Activated CD8-positive, alpha-beta T cell treated with anti-CD3 and anti-CD28 coated beads, Interleukin-2, amount 10 ng/mL, durations not matched to agents 7 days and 5 days (primary cell): Measurements from ENCODE around the gene GABPA. TPM values are rescaled to one million over a fixed set of nuclear protein-coding genes. Genes with fewer than 3 reads are reported as not detected.
"Not testable (repeated sequence)": the region's sequence is repeated elsewhere in the genome, so short reads cannot be mapped to it uniquely, and the experiment has no call there.

Experiments used
- ATAC-seq: fragments of 150-1000 bp; cut with Tn5 transposase; one replicate; pipeline ENCODE4 v1.10.0; 2021; ENCODE audit warnings: moderate library complexity
- CTCF ChIA-PET: fragments of 350-600 bp; sonication (Branson Sonifier 250); formaldehyde crosslinking; loops from one replicate; lab custom pipeline; 2021; ENCODE audit warnings: antibody characterized with exemption; lab: Charles Lee
- POLR2A ChIA-PET: fragments of 350-600 bp; sonication (Branson Sonifier 250); formaldehyde crosslinking; loops from one replicate; lab custom pipeline; 2021; ENCODE audit warnings: antibody characterized with exemption; lab: Charles Lee
- DNase-seq: peaks from one replicate; pipeline ENCODE4 v3.0.0-alpha.2; 2020
- H3K27ac Mint-ChIP-seq: one replicate; pipeline ENCODE4 v1.8.0; 2021; ENCODE audit warnings: mild to moderate bottlenecking, mixed read lengths
- H3K27me3 Mint-ChIP-seq: one replicate; pipeline ENCODE4 v1.8.0; 2021; ENCODE audit warnings: low read depth, mixed read lengths
- H3K36me3 Mint-ChIP-seq: one replicate; pipeline ENCODE4 v1.8.0; 2021; ENCODE audit warnings: low read depth, mixed read lengths
- H3K4me1 Mint-ChIP-seq: one replicate; pipeline ENCODE4 v1.8.0; 2021; ENCODE audit warnings: low read depth, mixed read lengths
- H3K4me3 Mint-ChIP-seq: one replicate; pipeline ENCODE4 v1.8.0; 2021; ENCODE audit warnings: mild to moderate bottlenecking, mixed read lengths
- H3K9me3 Mint-ChIP-seq: one replicate; pipeline ENCODE4 v1.8.0; 2022; ENCODE audit warnings: mixed read lengths; ENCODE audit not compliant: insufficient read depth
- total RNA-seq, 2 experiments: library from RNA; stranded (reverse); gene quantifications; one replicate each; pipeline ENCODE4 v1.2.3, GENCODE V29; 2021

The GABPA gene
- total RNA-seq, 2 experiments from 2014 or later, result 21.3 to 26.9 TPM

- POLR2A ChIA-PET, result no interaction called here
- Mint-ChIP-seq H3K27me3 (no peaks in the 10 kb centered on the region), H3K4me1 (no peaks in the 10 kb centered on the region), H3K9me3 (no peaks in the 10 kb centered on the region), H3K36me3 (no peaks in the 10 kb centered on the region), H3K27ac (no peak overlapping the region), H3K4me3 (no peak overlapping the region)
- ATAC-seq (no peak), DNase-seq (no peak)
- CTCF ChIA-PET, result interaction anchor here (1.1 to 1.6 kb wide), 3 partner anchors 91 to 102 kb away, joined by 3 to 11 read pairs (median 4); no protein-coding TSS in a partner anchor
These were observed 24.2 kb upstream of the GABPA start for GRCh38 chr21:25710550-25710949.

- POLR2A ChIA-PET, CTCF ChIA-PET, DNase-seq, H3K36me3 Mint-ChIP-seq, H3K27me3 Mint-ChIP-seq, H3K4me1 Mint-ChIP-seq, ATAC-seq, H3K27ac Mint-ChIP-seq, H3K9me3 Mint-ChIP-seq, H3K4me3 Mint-ChIP-seq: not testable (repeated sequence)
These were observed 20.7 kb upstream of the GABPA start for GRCh38 chr21:25714066-25714465.

DNA sequence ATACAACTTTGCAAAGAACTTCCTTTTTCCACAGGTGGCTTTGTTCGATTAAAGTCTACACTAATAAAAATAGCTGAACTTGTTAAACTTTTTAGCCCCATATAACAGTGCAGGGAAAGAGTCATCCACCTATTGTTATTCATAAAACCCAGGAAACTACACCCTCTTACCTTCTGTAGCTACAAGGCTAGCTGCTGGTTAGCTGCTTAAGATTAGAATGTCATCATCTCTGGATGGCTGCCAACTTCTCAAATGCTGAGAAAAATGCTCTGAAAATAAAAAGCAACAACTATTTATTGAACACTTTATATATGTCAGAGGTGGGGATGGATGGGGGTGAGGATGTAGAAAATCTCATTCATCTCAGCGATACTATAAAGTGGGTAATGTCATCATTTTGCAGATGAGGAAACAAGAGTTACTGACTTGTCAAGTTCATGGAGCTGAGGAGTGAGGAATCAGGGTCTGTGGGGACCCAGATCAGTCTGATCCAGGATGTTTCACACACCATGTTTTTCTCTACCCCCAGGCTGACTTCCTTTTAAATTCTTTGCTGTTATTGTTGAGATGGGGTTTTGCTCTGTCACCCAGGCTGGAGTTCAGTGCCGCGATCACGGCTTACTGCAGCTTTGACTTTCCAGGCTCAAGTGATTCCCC lies 17.2 kb upstream of the GABPA start:
- ChIA-PET POLR2A (no interaction called here), CTCF (interaction anchor here (1.8 to 2.1 kb wide), 2 partner anchors 9 to 109 kb away, joined by 9 to 10 read pairs; no protein-coding TSS in a partner anchor)
- Mint-ChIP-seq H3K9me3 (no peaks in the 10 kb centered on the region), H3K27ac (no peak overlapping the region), H3K36me3 (peaks cover 16% of the 10 kb centered on the region), H3K4me1 (no peaks in the 10 kb centered on the region), H3K27me3 (no peaks in the 10 kb centered on the region), H3K4me3 (no peak overlapping the region)
- ATAC-seq, result no peak
- no peak for DNase-seq

- ChIA-PET POLR2A (interaction anchor here (1.3 kb wide), 1 partner anchor 13 kb away, joined by 6 read pairs; the partner anchor contains the start of genes ATP5PF and GABPA), CTCF (interaction anchor here (0.7 kb wide), 1 partner anchor 94 kb away, joined by 3 read pairs; no protein-coding TSS in a partner anchor)
- peaks cover 45% of the 10 kb centered on the region for H3K36me3 Mint-ChIP-seq
- ATAC-seq, result no peak
- no peaks in the 10 kb centered on the region for H3K4me1 Mint-ChIP-seq
- no peaks in the 10 kb centered on the region for H3K9me3 Mint-ChIP-seq
- H3K27ac Mint-ChIP-seq, result no peak overlapping the region
- no peak overlapping the region for H3K4me3 Mint-ChIP-seq
- DNase-seq, result no peak
- no peaks in the 10 kb centered on the region for H3K27me3 Mint-ChIP-seq
These were observed 12.8 kb upstream of the GABPA start for GRCh38 chr21:25721987-25722386.

DNA sequence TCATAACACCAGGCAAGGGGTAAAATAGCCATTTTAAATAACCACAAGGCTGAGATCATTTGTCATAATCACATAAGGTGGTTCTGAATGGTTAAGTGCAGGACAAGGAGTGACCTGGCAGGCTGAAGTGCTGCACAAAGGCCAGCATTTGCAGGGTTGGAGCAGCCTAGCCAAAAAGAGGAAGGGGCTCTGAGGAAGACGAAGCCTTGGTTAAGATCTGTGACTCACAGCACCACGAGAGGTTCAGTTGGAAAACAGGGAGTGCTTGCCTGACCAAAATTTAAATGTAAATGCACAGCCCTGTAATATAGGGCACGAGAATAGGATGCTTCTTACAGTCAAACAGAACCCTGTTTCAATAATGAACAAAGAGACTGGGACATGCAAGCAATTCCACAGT lies 12.1 kb upstream of the GABPA start:
- no peaks in the 10 kb centered on the region for H3K27me3 Mint-ChIP-seq
- no peak overlapping the region for H3K27ac Mint-ChIP-seq
- POLR2A ChIA-PET, result interaction anchor here (1.3 kb wide), 1 partner anchor 12 kb away, joined by 6 read pairs; the partner anchor contains the start of genes ATP5PF and GABPA
- H3K36me3 Mint-ChIP-seq, result peaks cover 48% of the 10 kb centered on the region
- no peaks in the 10 kb centered on the region for H3K4me1 Mint-ChIP-seq
- ATAC-seq (no peak), DNase-seq (no peak)
- CTCF ChIA-PET, result no interaction called here
- no peak overlapping the region for H3K4me3 Mint-ChIP-seq
- no peaks in the 10 kb centered on the region for H3K9me3 Mint-ChIP-seq

DNA sequence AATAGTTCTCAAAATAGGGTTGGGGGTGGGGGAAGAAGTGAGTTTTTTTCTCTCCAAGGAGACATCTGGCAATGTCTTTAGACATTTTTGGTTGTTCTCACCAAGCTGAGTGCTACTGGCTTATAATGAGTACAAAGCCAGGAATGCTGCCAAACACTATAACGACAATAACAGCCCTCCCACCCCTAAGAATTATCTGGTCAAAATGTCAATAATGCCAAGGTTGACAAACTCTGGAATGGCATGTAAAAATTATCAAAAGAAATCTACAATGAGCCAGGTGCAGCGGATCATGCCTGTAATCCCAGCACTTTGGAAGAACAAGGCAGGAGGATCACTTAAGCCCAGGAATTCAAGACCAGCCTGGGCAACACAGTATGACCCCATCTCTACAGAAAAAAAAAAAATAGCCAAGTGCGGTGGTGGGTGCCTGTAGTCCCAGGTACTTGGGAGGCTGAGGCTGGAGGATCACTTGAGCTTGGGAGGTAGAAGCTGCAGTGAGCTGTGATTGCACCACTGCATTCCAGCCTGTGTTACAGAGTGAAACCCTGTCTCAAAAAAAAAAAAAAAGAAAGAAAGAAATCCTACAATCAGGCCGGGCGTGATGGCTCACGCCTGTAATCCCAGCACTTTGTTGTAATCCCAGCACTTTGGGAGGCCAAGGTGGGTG lies 2.5 kb upstream of the GABPA start:
- Mint-ChIP-seq H3K36me3 (peaks cover 42% of the 10 kb centered on the region), H3K27ac (no peak overlapping the region), H3K9me3 (no peaks in the 10 kb centered on the region), H3K4me1 (peaks cover 30% of the 10 kb centered on the region), H3K4me3 (no peak overlapping the region), H3K27me3 (no peaks in the 10 kb centered on the region)
- CTCF ChIA-PET, result no interaction called here
- no peak for ATAC-seq
- POLR2A ChIA-PET, result no interaction called here
- DNase-seq, result no peak

DNA sequence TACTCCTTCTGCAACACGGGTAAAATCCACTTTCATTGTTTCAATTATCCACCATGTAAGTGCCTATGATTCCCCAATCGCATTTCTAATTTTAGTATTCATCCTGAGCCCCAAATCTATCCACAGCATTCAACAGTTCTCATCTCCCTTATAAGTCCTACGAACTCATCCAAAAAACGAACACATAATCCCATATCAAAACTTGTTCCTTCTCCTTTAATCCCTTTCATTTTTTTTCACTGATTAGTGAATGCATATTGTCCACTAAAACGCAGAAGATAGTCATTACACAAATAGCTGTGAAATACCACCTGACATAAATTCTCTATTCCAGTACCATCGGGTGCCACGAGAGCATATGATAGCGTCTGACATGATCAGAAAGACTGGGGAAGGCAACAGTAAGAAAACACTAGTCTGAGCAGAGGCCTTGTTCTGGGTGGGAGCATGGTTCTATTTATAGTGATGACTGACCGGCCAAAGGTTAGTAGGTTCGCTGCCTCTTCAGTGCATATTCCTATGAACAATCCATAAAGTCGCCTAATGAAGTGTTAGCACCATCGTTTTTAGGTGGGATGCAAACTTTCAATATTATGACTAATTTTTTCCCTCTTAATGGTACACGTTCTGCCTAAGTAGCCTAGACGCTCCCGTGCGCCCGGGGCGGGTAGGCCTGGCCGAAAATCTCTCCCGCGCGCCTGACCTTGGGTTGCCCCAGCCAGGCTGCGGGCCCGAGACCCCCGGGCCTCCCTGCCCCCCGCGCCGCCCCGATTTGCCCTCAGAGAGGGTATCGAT lies 716 bp upstream of the GABPA start:
- Mint-ChIP-seq H3K27me3 (no peaks in the 10 kb centered on the region), H3K9me3 (no peaks in the 10 kb centered on the region), H3K36me3 (peaks cover 27% of the 10 kb centered on the region), H3K4me1 (peaks cover 30% of the 10 kb centered on the region), H3K4me3 (peak overlapping the region; percentile 99), H3K27ac (peak overlapping the region; percentile 100)
- CTCF ChIA-PET, result interaction anchor here (0.8 to 2.4 kb wide), 7 partner anchors 10 to 160 kb away, joined by 3 to 11 read pairs (median 4); no protein-coding TSS in a partner anchor
- peak; percentile 37 for DNase-seq
- POLR2A ChIA-PET, result interaction anchor here (0.6 to 2.0 kb wide), 9 partner anchors 12 to 172 kb away, joined by 3 to 14 read pairs (median 5); partner anchors contain the start of gene MRPL39
- ATAC-seq, result peak; percentile 15

DNA sequence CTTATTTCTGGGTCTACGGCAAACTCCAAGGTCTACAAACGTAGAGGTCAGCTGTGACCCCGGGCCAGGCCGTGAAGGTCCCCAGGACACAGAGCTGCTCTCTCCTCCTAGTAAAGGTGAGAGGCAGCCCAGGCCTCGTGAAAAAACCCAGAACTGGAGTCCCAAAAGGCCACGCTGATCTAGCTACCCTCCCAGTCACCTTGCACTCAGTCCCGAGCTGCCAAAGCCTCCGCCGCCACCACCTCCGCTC lies 193 bp upstream of the GABPA start:
- Mint-ChIP-seq H3K36me3 (peaks cover 23% of the 10 kb centered on the region), H3K4me3 (peak overlapping the region; percentile 99), H3K27ac (peak overlapping the region; percentile 100), H3K27me3 (no peaks in the 10 kb centered on the region), H3K4me1 (peaks cover 30% of the 10 kb centered on the region), H3K9me3 (no peaks in the 10 kb centered on the region)
- ChIA-PET POLR2A (interaction anchor here (0.8 to 2.0 kb wide), 9 partner anchors 13 to 245 kb away, joined by 3 to 14 read pairs (median 5); partner anchors contain the start of gene MRPL39), CTCF (interaction anchor here (1.0 to 2.4 kb wide), 5 partner anchors 10 to 126 kb away, joined by 3 to 11 read pairs (median 5); no protein-coding TSS in a partner anchor)
- ATAC-seq (no peak), DNase-seq (no peak)

DNA sequence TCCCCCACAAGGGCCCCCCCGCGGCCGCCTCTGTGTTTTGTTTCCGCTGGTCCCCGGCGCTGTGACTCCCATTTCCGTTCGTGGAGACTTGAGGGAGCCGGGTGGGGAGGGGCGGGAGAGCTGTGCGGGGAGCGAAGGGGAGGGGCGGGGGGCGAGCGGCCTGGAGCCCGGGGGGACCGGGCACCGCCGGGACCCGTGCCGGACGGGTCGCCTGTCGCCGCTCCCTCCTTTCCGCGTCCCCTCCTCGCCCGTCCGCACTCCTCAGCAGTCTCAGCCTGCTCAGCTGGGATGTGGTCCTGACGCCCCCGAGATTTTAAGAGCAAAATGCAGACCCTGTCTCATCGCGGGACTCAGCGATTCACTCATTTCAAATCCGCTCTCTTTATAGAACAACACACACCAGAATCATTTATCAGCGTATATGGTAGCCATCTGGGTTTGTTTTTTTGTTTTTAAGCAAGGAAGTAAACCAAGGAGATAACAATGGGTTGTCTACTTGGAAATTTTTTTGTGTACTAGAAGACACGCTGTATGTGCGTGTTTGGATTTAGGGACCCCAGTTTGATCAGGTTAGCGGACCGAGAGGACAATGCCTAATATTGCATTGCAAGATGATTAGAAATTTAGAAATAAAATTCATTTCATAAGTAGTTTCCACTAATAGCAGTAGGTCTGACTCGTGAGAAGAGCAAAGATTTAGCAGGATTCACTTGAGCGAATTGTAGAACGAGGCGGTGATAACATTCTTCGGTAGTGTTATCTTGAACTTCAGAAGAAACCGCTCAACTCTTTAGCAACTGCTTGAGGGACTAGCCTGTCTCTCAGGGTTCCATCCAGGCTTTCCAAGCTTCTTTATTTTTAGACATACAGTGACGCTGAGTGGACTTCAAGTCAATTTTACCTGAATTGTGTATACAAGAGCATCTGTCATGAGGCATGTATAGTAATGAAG lies 1.1 kb downstream of the GABPA start:
- ATAC-seq (peak; percentile 7), DNase-seq (peak; percentile 80)
- Mint-ChIP-seq H3K4me3 (peak overlapping the region; percentile 99), H3K9me3 (no peaks in the 10 kb centered on the region), H3K27me3 (no peaks in the 10 kb centered on the region), H3K4me1 (peaks cover 27% of the 10 kb centered on the region), H3K36me3 (peaks cover 19% of the 10 kb centered on the region), H3K27ac (peak overlapping the region; percentile 100)
- ChIA-PET POLR2A (interaction anchor here (0.6 to 2.0 kb wide), 7 partner anchors 13 to 246 kb away, joined by 3 to 14 read pairs (median 4); partner anchors contain the start of gene MRPL39), CTCF (interaction anchor here (0.9 to 2.0 kb wide), 6 partner anchors 8 to 128 kb away, joined by 4 to 7 read pairs (median 5); no protein-coding TSS in a partner anchor)

GRCh38 chr21:25737421-25737820 lies 2.6 kb downstream of the GABPA start:
- DNase-seq (no peak), ATAC-seq (no peak)
- Mint-ChIP-seq H3K27me3 (no peaks in the 10 kb centered on the region), H3K4me3 (no peak overlapping the region), H3K9me3 (no peaks in the 10 kb centered on the region), H3K4me1 (peaks cover 24% of the 10 kb centered on the region), H3K36me3 (peaks cover 24% of the 10 kb centered on the region), H3K27ac (no peak overlapping the region)
- CTCF ChIA-PET, result no interaction called here
- POLR2A ChIA-PET, result no interaction called here
